Measurements from ENCODE around the gene DUSP7.

- TF ChIP-seq CTCF (IDR thresholded peaks at IDR 0.05 in 2 of 3, conservative IDR thresholded peaks at IDR 0.05 in 1 of 3; ENCODE audit: borderline replicate concordance in 1 of 3, insufficient read depth in 1 of 3, low read depth in 2 of 3, low read length in 2 of 3) (no peak), MAX (IDR thresholded peaks at IDR 0.05) (no peak), SP1 (IDR thresholded peaks at IDR 0.05; ENCODE audit: low read depth) (no peak), ZBTB33 (IDR thresholded peaks at IDR 0.05; ENCODE audit: extremely low read depth, insufficient replicate concordance, low read length) (no peak), REST (IDR thresholded peaks at IDR 0.05; ENCODE audit: low read depth) (no peak), POLR2A (IDR thresholded peaks at IDR 0.05; ENCODE audit: borderline replicate concordance, extremely low read depth, insufficient read depth, insufficient read length) (no peak)
These were observed 33.3 kb upstream of the DUSP7 start for GRCh38 chr3:52089691-52090090.

Data from HCT116 (cell line).